SK-N-SH (cell line): ENCODE data around the gene JAKMIP1. TPM values are rescaled to one million over a fixed set of nuclear protein-coding genes. Genes with fewer than 3 reads are reported as not detected.

Experiments
- CTCF ChIA-PET: fragments of 300-600, 350-600 bp; formaldehyde crosslinking; extraction: SDS; loops from one replicate; lab custom pipeline; 2021; lab: Yijun Ruan, JAX
- POLR2A ChIA-PET: fragments of 350-600 bp; sonication (Branson Sonifier 250); formaldehyde crosslinking; extraction: SDS; loops from one replicate; lab custom pipeline; 2020; ENCODE audit warnings: antibody characterized with exemption, inconsistent platforms; lab: Yijun Ruan, JAX
- DNase-seq: peaks from one replicate; pipeline ENCODE4 v3.0.0; 2012
- H2AFZ ChIP-seq: fragments of 200-600 bp; sonication (generic); 2 replicates; pipeline ENCODE4 v1.8.1; 2016; ENCODE audit warnings: antibody characterized with exemption, mild to moderate bottlenecking, low read depth
- H3F3A ChIP-seq: fragments of 200-600 bp; sonication (generic); replicated peaks from 2 replicates; pipeline ENCODE3; 2016; ENCODE audit warnings: antibody characterized with exemption, mild to moderate bottlenecking; ENCODE audit not compliant: insufficient read depth
- H3K27ac ChIP-seq, 2 experiments: fragments of 200-500 bp in 1 of 2; fragments of 200-600 bp in 1 of 2; sonication (Bioruptor generic) in 1 of 2; sonication (generic), shearing (Covaris generic) in 1 of 2; 2 replicates each; pipeline versions ENCODE4 v1.5.1 to v1.6.1; 2014 to 2016; ENCODE audit warnings: low read depth in 2 of 2, inconsistent platforms in 1 of 2, low read length in 1 of 2, mild to moderate bottlenecking in 1 of 2, mixed read lengths in 1 of 2
- H3K27me3 ChIP-seq: fragments of 200-600 bp; sonication (generic), shearing (Covaris generic); 2 replicates; pipeline ENCODE4 v1.6.1; 2016; ENCODE audit warnings: mixed run types; ENCODE audit not compliant: insufficient read depth
- H3K36me3 ChIP-seq, 2 experiments: fragments of 200-500 bp in 1 of 2; fragments of 200-600 bp in 1 of 2; sonication (Bioruptor generic) in 1 of 2; sonication (generic) in 1 of 2; replicated peaks in 1 of 2; 2 replicates each; pipeline versions ENCODE3 to v1.5.1; 2014 to 2016; ENCODE audit warnings: low read length in 1 of 2, mild to moderate bottlenecking in 1 of 2; ENCODE audit not compliant: insufficient read depth in 2 of 2, control insufficient read depth in 1 of 2
- H3K4me1 ChIP-seq, 2 experiments: fragments of 200-500 bp in 1 of 2; fragments of 200-600 bp in 1 of 2; sonication (Bioruptor generic) in 1 of 2; sonication (generic), shearing (Covaris generic) in 1 of 2; 2 replicates each; pipeline versions ENCODE4 v1.5.1 to v1.6.1; 2014 to 2016; ENCODE audit warnings: low read depth in 1 of 2, low read length in 1 of 2, mixed run types in 1 of 2; ENCODE audit not compliant: insufficient read depth in 2 of 2, control insufficient read depth in 1 of 2
- H3K4me2 ChIP-seq: fragments of 200-600 bp; sonication (generic), shearing (Covaris generic); 2 replicates; pipeline ENCODE4 v1.6.1; 2017; ENCODE audit warnings: mixed run types
- H3K4me3 ChIP-seq, 2 experiments: fragments of 200-500 bp in 1 of 2; fragments of 200-600 bp in 1 of 2; sonication (Bioruptor generic) in 1 of 2; sonication (generic), shearing (Covaris generic) in 1 of 2; 2 replicates each; pipeline versions ENCODE4 v1.5.1 to v1.8.1; 2014 to 2016; ENCODE audit warnings: low read depth in 2 of 2, inconsistent platforms in 1 of 2, low read length in 1 of 2, mild to moderate bottlenecking in 1 of 2, mixed read lengths in 1 of 2, moderate library complexity in 1 of 2
- H3K79me2 ChIP-seq: fragments of 200-600 bp; sonication (generic); 2 replicates; pipeline ENCODE4 v1.8.1; 2017; ENCODE audit warnings: mild to moderate bottlenecking; ENCODE audit not compliant: insufficient read depth
- H3K9ac ChIP-seq: fragments of 200-600 bp; sonication (generic); 2 replicates; pipeline ENCODE4 v1.6.1; 2017; ENCODE audit warnings: mixed run types
- H3K9me2 ChIP-seq: fragments of 200-600 bp; sonication (generic); 2 replicates; pipeline ENCODE4 v1.6.1; 2017; ENCODE audit warnings: mixed run types
- H3K9me3 ChIP-seq: fragments of 200-600 bp; sonication (generic); 2 replicates; pipeline ENCODE4 v1.6.1; 2017; ENCODE audit warnings: mixed run types, mild to moderate bottlenecking, moderate library complexity
- H4K20me1 ChIP-seq: fragments of 200-600 bp; sonication (generic); 2 replicates; pipeline ENCODE4 v1.6.1; 2017; ENCODE audit warnings: mild to moderate bottlenecking, mixed run types; ENCODE audit not compliant: insufficient read depth
- CHD2 ChIP-seq: fragments of 150-350 bp; IDR thresholded peaks from 2 replicates; pipeline ENCODE4 v1.6.1; 2018; ENCODE audit warnings: low read length; ENCODE audit not compliant: partially characterized antibody
- CTCF ChIP-seq: fragments of 200-600 bp; sonication (generic); IDR thresholded peaks from 2 replicates; pipeline ENCODE4 v1.6.1; 2017; ENCODE audit warnings: antibody characterized with exemption, mild to moderate bottlenecking, moderate library complexity
- ELF1 ChIP-seq: IDR thresholded peaks from 2 replicates; pipeline ENCODE4 v1.4.0; 2012
- EP300 ChIP-seq, 2 experiments: IDR thresholded peaks; 2 replicates each; pipeline versions ENCODE4 v1.4.0 to v1.6.1; 2012; ENCODE audit warnings: borderline replicate concordance in 1 of 2, low read depth in 1 of 2, low read length in 1 of 2
- FOSL2 ChIP-seq: IDR thresholded peaks from 2 replicates; pipeline ENCODE4 v1.4.0; 2012; ENCODE audit warnings: low read depth, mild to moderate bottlenecking, moderate library complexity, borderline replicate concordance
- FOXJ3 ChIP-seq: sonication (generic); formaldehyde crosslinking; IDR thresholded peaks from 2 replicates; pipeline ENCODE4 v1.5.1; 2020; ENCODE audit warnings: mild to moderate bottlenecking, missing genetic modification reagents
- FOXM1 ChIP-seq: IDR thresholded peaks from 2 replicates; pipeline ENCODE4 v1.4.0; 2012; ENCODE audit warnings: low read depth, mild to moderate bottlenecking
- IRF3 ChIP-seq: fragments of 150-350 bp; IDR thresholded peaks from 2 replicates; pipeline ENCODE4 v1.6.1; 2016; ENCODE audit warnings: mild to moderate bottlenecking, low read depth, low read length
- JUND ChIP-seq: IDR thresholded peaks from 2 replicates; pipeline ENCODE4 v1.4.0; 2012
- MAX ChIP-seq: IDR thresholded peaks from 2 replicates; pipeline ENCODE4 v1.4.0; 2012; ENCODE audit warnings: low read depth
- MEF2A ChIP-seq: IDR thresholded peaks from 2 replicates; pipeline ENCODE4 v1.4.0; 2012; ENCODE audit warnings: low read depth, borderline replicate concordance
- REST ChIP-seq: IDR thresholded peaks from 2 replicates; pipeline ENCODE4 v1.6.1; 2012; ENCODE audit warnings: mild to moderate bottlenecking, low read depth, low read length, moderate library complexity
- RFX5 ChIP-seq: IDR thresholded peaks from 2 replicates; pipeline ENCODE4 v1.6.1; 2012; ENCODE audit warnings: mild to moderate bottlenecking, improper control_type of control experiment, low read length
- SIN3A ChIP-seq: IDR thresholded peaks from 2 replicates; pipeline ENCODE4 v1.6.1; 2012; ENCODE audit warnings: low read depth, mild to moderate bottlenecking, low read length, moderate library complexity, borderline replicate concordance
- SMC3 ChIP-seq: IDR thresholded peaks from 2 replicates; pipeline ENCODE4 v1.6.1; 2012; ENCODE audit warnings: low read depth, low read length, improper control_type of control experiment
- TAF1 ChIP-seq: IDR thresholded peaks from 2 replicates; pipeline ENCODE4 v1.6.1; 2012; ENCODE audit warnings: low read depth, mild to moderate bottlenecking, low read length, moderate library complexity, borderline replicate concordance
- TCF12 ChIP-seq: IDR thresholded peaks from 2 replicates; pipeline ENCODE4 v1.4.0; 2012
- WGBS: methylation state at CpG from one replicate; pipeline ENCODE4 v1.1.6; 2017; ENCODE audit warnings: low lambda C conversion rate; 5-methylcytosine and 5-hydroxymethylcytosine counted together
- polyA plus RNA-seq, 3 experiments: library from polyadenylated mRNA; depleted of rRNA; stranded (reverse); fragments of >200 nt; gene quantifications; 2 replicates each; pipeline ENCODE4 v1.2.3, GENCODE V29; 2012

The JAKMIP1 gene
- polyA plus RNA-seq, 1 of the 3 experiments (the other 2 are of a cell fraction) = 0.54 TPM

GRCh38 chr4:6030679-6031078 is 169.7 kb downstream of the JAKMIP1 start:
- Histone ChIP-seq H3K4me1 (peaks cover 0 to 15% of the 10 kb centered on the region in 2 experiments; a peak in 1 of 4 replicates), H3K36me3 (no peaks in the 10 kb centered on the region), H3K27ac (no peak overlapping the region), H4K20me1 (no peaks in the 10 kb centered on the region), H3F3A (no peaks in the 10 kb centered on the region), H3K9me2 (no peaks in the 10 kb centered on the region), H3K4me3 (no peak overlapping the region), H3K79me2 (no peaks in the 10 kb centered on the region), H3K9ac (no peak overlapping the region), H3K4me2 (no peak overlapping the region), H2AFZ (no peak overlapping the region), H3K27me3 (no peaks in the 10 kb centered on the region), H3K9me3 (no peaks in the 10 kb centered on the region)
- CTCF ChIA-PET = interaction anchor here (0.9 to 3.1 kb wide), 2 partner anchors 11 to 32 kb away, joined by 3 to 10 read pairs; no protein-coding TSS in a partner anchor
- POLR2A ChIA-PET = no interaction called here
- DNase-seq = no peak
- TF ChIP-seq EP300 (IDR thresholded peaks at IDR 0.05; ENCODE audit: borderline replicate concordance in 1 of 2, low read depth in 1 of 2, low read length in 1 of 2) (no peak), JUND (no peak), FOSL2 (no peak), FOXM1 (no peak), IRF3 (no peak), MAX (no peak), CTCF (no peak), CHD2 (no peak), MEF2A (no peak), FOXJ3 (CRISPR knock-in tag) (no peak), TCF12 (no peak), TAF1 (no peak), REST (no peak), SMC3 (no peak), SIN3A (no peak), RFX5 (no peak), ELF1 (no peak)
- WGBS = 55% methylated on average over 7 of the region's 7 CpGs
